Loucy (cell line): ENCODE data around the gene SNAP91.
"Not testable (repeated sequence)": the region's sequence is repeated elsewhere in the genome, so short reads cannot be mapped to it uniquely, and the experiment has no call there.

ENCODE experiments used
- H2AFZ ChIP-seq: fragments of 200-600 bp; sonication (generic); 2 replicates; pipeline ENCODE4 v1.6.0; 2016; ENCODE audit warnings: antibody characterized with exemption, mild to moderate bottlenecking, low read length, moderate library complexity
- H3F3A ChIP-seq: fragments of 200-600 bp; 2 replicates; pipeline ENCODE4 v1.6.0; 2016; ENCODE audit warnings: antibody characterized with exemption, low read depth, mild to moderate bottlenecking
- H3K27me3 ChIP-seq: fragments of 200-600 bp; sonication (generic); 2 replicates; pipeline ENCODE4 v1.6.1; 2014; ENCODE audit warnings: low read length, mild to moderate bottlenecking; ENCODE audit not compliant: insufficient read depth, poor library complexity, severe bottlenecking
- H3K36me3 ChIP-seq: fragments of 200-600 bp; sonication (generic); 2 replicates; pipeline ENCODE4 v1.6.1; 2016; ENCODE audit warnings: low read length; ENCODE audit not compliant: insufficient read depth
- H3K4me1 ChIP-seq: fragments of 200-600 bp; sonication (generic); 2 replicates; pipeline ENCODE4 v1.5.1; 2014; ENCODE audit warnings: low read length, mild to moderate bottlenecking; ENCODE audit not compliant: insufficient read depth, poor library complexity, severe bottlenecking
- H3K4me2 ChIP-seq: fragments of 200-600 bp; sonication (generic); 2 replicates; pipeline ENCODE4 v1.6.0; 2014; ENCODE audit warnings: antibody characterized with exemption, low read length, low read depth, mild to moderate bottlenecking; ENCODE audit not compliant: poor library complexity, severe bottlenecking
- H3K4me3 ChIP-seq: fragments of 200-600 bp; sonication (generic); 2 replicates; pipeline ENCODE4 v1.5.1; 2014; ENCODE audit warnings: low read length, mild to moderate bottlenecking, mixed read lengths; ENCODE audit not compliant: poor library complexity, severe bottlenecking
- H3K79me2 ChIP-seq: fragments of 200-600 bp; sonication (generic); 2 replicates; pipeline ENCODE4 v1.6.1; 2014; ENCODE audit warnings: low read length; ENCODE audit not compliant: insufficient read depth
- H3K9ac ChIP-seq: fragments of 200-600 bp; sonication (generic); 2 replicates; pipeline ENCODE4 v1.6.0; 2014; ENCODE audit warnings: mild to moderate bottlenecking, low read depth, low read length, moderate library complexity; ENCODE audit not compliant: poor library complexity, severe bottlenecking
- H3K9me2 ChIP-seq: fragments of 200-600 bp; sonication (generic); replicated peaks from 2 replicates; pipeline ENCODE4 v1.6.1; 2016; ENCODE audit warnings: low read depth, low read length, mixed read lengths
- H3K9me3 ChIP-seq: fragments of 200-600 bp; sonication (generic); 2 replicates; pipeline ENCODE4 v1.6.1; 2014; ENCODE audit warnings: mild to moderate bottlenecking, antibody characterized with exemption, low read length, low read depth; ENCODE audit not compliant: insufficient read depth
- H4K20me1 ChIP-seq: fragments of 200-600 bp; sonication (generic); 2 replicates; pipeline ENCODE4 v1.6.0; 2014; ENCODE audit warnings: antibody characterized with exemption, low read length, mild to moderate bottlenecking; ENCODE audit not compliant: insufficient read depth, poor library complexity, severe bottlenecking
- CTCF ChIP-seq: fragments of 200-600 bp; sonication (generic); conservative IDR thresholded peaks from 2 replicates; pipeline ENCODE4 v1.5.1; 2014; ENCODE audit warnings: mild to moderate bottlenecking, antibody characterized with exemption, low read length
- EZH2phosphoT487 ChIP-seq: fragments of 200-600 bp; IDR thresholded peaks from 2 replicates; pipeline ENCODE4 v1.6.1; 2018; ENCODE audit warnings: antibody characterized with exemption, mild to moderate bottlenecking, moderate library complexity, borderline replicate concordance

The SNAP91 gene

GRCh38 chr6:83550482-83550881, 158.4 kb downstream of the SNAP91 start:
- H3F3A ChIP-seq, H3K36me3 ChIP-seq, H3K9me2 ChIP-seq, H3K27me3 ChIP-seq, H3K79me2 ChIP-seq, H3K4me1 ChIP-seq, H2AFZ ChIP-seq, H3K9ac ChIP-seq, H3K4me2 ChIP-seq, H3K4me3 ChIP-seq, H4K20me1 ChIP-seq, H3K9me3 ChIP-seq: not testable (repeated sequence)

- H3K9ac ChIP-seq, result no peak overlapping the region
- no peaks in the 10 kb centered on the region for H3K36me3 ChIP-seq
- no peaks in the 10 kb centered on the region for H3K4me1 ChIP-seq
- H4K20me1 ChIP-seq, result no peaks in the 10 kb centered on the region
- TF ChIP-seq EZH2phosphoT487 (no peak), CTCF (no peak)
- H3K79me2 ChIP-seq, result no peaks in the 10 kb centered on the region
- H3K9me3 ChIP-seq, result no peaks in the 10 kb centered on the region
- no peaks in the 10 kb centered on the region for H3F3A ChIP-seq
- H3K4me2 ChIP-seq, result no peak overlapping the region
- no peak overlapping the region for H3K4me3 ChIP-seq
- H3K9me2 ChIP-seq, result no peaks in the 10 kb centered on the region
- no peaks in the 10 kb centered on the region for H3K27me3 ChIP-seq
- no peak overlapping the region for H2AFZ ChIP-seq
Measured at GRCh38 chr6:83546636-83547035, 162.3 kb downstream of the SNAP91 start.

GRCh38 chr6:83539678-83540077, 169.2 kb downstream of the SNAP91 start:
- Histone ChIP-seq H3F3A (no peaks in the 10 kb centered on the region), H3K9me2 (no peaks in the 10 kb centered on the region), H3K4me2 (no peak overlapping the region), H2AFZ (no peak overlapping the region), H3K9me3 (no peaks in the 10 kb centered on the region), H3K9ac (no peak overlapping the region), H3K4me3 (no peak overlapping the region), H4K20me1 (no peaks in the 10 kb centered on the region), H3K79me2 (no peaks in the 10 kb centered on the region), H3K36me3 (no peaks in the 10 kb centered on the region), H3K27me3 (no peaks in the 10 kb centered on the region), H3K4me1 (no peaks in the 10 kb centered on the region)
- TF ChIP-seq CTCF, result no peak

GRCh38 chr6:83536647-83537589, 172.0 kb downstream of the SNAP91 start:
- H3K9ac ChIP-seq, result no peak overlapping the region
- no peak overlapping the region for H2AFZ ChIP-seq
- TF ChIP-seq CTCF, result no peak
- no peak for TF ChIP-seq EZH2phosphoT487
- H3K4me3 ChIP-seq, result no peak overlapping the region
- no peak overlapping the region for H3K4me2 ChIP-seq
- H3K9me2 ChIP-seq, result no peaks in the 10 kb centered on the region
- H3K4me1 ChIP-seq, result no peaks in the 10 kb centered on the region
- no peaks in the 10 kb centered on the region for H3K36me3 ChIP-seq
- no peaks in the 10 kb centered on the region for H3F3A ChIP-seq
- H4K20me1 ChIP-seq, result no peaks in the 10 kb centered on the region
- H3K9me3 ChIP-seq, result no peaks in the 10 kb centered on the region
- H3K27me3 ChIP-seq, result no peaks in the 10 kb centered on the region
- no peaks in the 10 kb centered on the region for H3K79me2 ChIP-seq
